ENCODE measurements around the gene SCFD2. TPM values are rescaled to one million over a fixed set of nuclear protein-coding genes. Genes with fewer than 3 reads are reported as not detected.

Gene SCFD2
- total and polyA plus RNA-seq, 2 of the 8 experiments (the other 6 are each of a cell fraction or from before 2014, with no cell fraction given), result 6.2 to 10.2 TPM

- TF ChIP-seq CHD7 (IDR thresholded peaks at IDR 0.05; ENCODE audit: insufficient replicate concordance, low read length), result no peak
- no peak for TF ChIP-seq NRF1 (IDR thresholded peaks at IDR 0.05; ENCODE audit: low read depth, low read length)
- no peak for TF ChIP-seq TBP (IDR thresholded peaks at IDR 0.05; ENCODE audit: low read depth, low read length)
- no peak for TF ChIP-seq NANOG (IDR thresholded peaks at IDR 0.05; ENCODE audit: insufficient read depth, low read depth, low read length, poor library complexity, severe bottlenecking)
- TF ChIP-seq ZNF274 (IDR thresholded peaks at IDR 0.05; ENCODE audit: borderline replicate concordance, extremely low read depth, low read length), result no peak
- TF ChIP-seq KDM5A (IDR thresholded peaks at IDR 0.05; ENCODE audit: low read length), result no peak
These were observed 370.4 kb downstream of the SCFD2 start (continued) for GRCh38 chr4:52995360-52996030.

Measured in H1 (cell line).